MM.1S (cell line): ENCODE results near the gene TRPV4.
A peak's percentile ranks its signal among the peaks of the same experiment; 100 is the strongest.

Experiments used
- DNase-seq: peaks from one replicate; pipeline ENCODE4 v3.0.0-alpha.2; 2015
- H2AFZ ChIP-seq: fragments of 300-600 bp; sonication (generic); 2 replicates; pipeline ENCODE4 v1.6.0; 2016; ENCODE audit warnings: antibody characterized with exemption, low read length
- H3F3A ChIP-seq: fragments of 300-600 bp; sonication (generic); 2 replicates; pipeline ENCODE4 v1.6.1; 2016; ENCODE audit warnings: mild to moderate bottlenecking, antibody characterized with exemption, low read length, moderate library complexity, mixed read lengths; ENCODE audit not compliant: insufficient read depth
- H3K27ac ChIP-seq: fragments of 300-600 bp; sonication (generic); 2 replicates; pipeline ENCODE4 v1.5.1; 2016; ENCODE audit warnings: mild to moderate bottlenecking, low read length
- H3K27me3 ChIP-seq: fragments of 300-600 bp; sonication (generic); replicated peaks from 2 replicates; pipeline ENCODE4 v1.6.0; 2016; ENCODE audit warnings: low read length; ENCODE audit not compliant: insufficient read depth
- H3K36me3 ChIP-seq: fragments of 300-600 bp; sonication (generic); replicated peaks from 2 replicates; pipeline ENCODE4 v1.6.1; 2016; ENCODE audit warnings: mild to moderate bottlenecking, low read length, mixed read lengths; ENCODE audit not compliant: insufficient read depth
- H3K4me1 ChIP-seq: fragments of 300-600 bp; sonication (generic); 2 replicates; pipeline ENCODE4 v1.6.1; 2016; ENCODE audit warnings: low read length, mixed read lengths
- H3K4me2 ChIP-seq: fragments of 300-600 bp; sonication (generic); 2 replicates; pipeline ENCODE4 v1.6.0; 2016; ENCODE audit warnings: low read depth, low read length
- H3K4me3 ChIP-seq: fragments of 300-600 bp; sonication (generic); 2 replicates; pipeline ENCODE4 v1.5.1; 2016; ENCODE audit warnings: low read length, mixed read lengths
- H3K79me2 ChIP-seq: fragments of 300-600 bp; sonication (generic); 2 replicates; pipeline ENCODE4 v1.6.1; 2016; ENCODE audit warnings: mixed run types, low read length, mixed read lengths
- H3K9ac ChIP-seq: fragments of 300-600 bp; sonication (generic); 2 replicates; pipeline ENCODE4 v1.6.1; 2016; ENCODE audit warnings: low read length, mixed read lengths
- H3K9me2 ChIP-seq: fragments of 300-600 bp; sonication (generic); replicated peaks from 2 replicates; pipeline ENCODE4 v1.6.1; 2016; ENCODE audit warnings: mild to moderate bottlenecking, low read length, mixed read lengths; ENCODE audit not compliant: insufficient read depth
- H3K9me3 ChIP-seq: fragments of 300-600 bp; sonication (generic); replicated peaks from 2 replicates; pipeline ENCODE4 v1.6.1; 2016; ENCODE audit warnings: mild to moderate bottlenecking, low read length, mixed read lengths; ENCODE audit not compliant: insufficient read depth
- H4K20me1 ChIP-seq: fragments of 300-600 bp; sonication (generic); 2 replicates; pipeline ENCODE4 v1.6.1; 2016; ENCODE audit warnings: mild to moderate bottlenecking, low read length, moderate library complexity, mixed read lengths; ENCODE audit not compliant: insufficient read depth
- CTCF ChIP-seq: fragments of 300-600 bp; sonication (generic); IDR thresholded peaks from 2 replicates; pipeline ENCODE4 v1.5.1; 2016; ENCODE audit warnings: antibody characterized with exemption, low read length, mixed read lengths
- EZH2 ChIP-seq: fragments of 300-600 bp; sonication (generic); optimal IDR thresholded peaks from 2 replicates; pipeline ENCODE3; 2017; ENCODE audit warnings: low read depth, mild to moderate bottlenecking, antibody characterized with exemption, low read length, mixed read lengths
- EZH2phosphoT487 ChIP-seq: fragments of 300-600 bp; sonication (generic); IDR thresholded peaks from 2 replicates; pipeline ENCODE4 v1.6.1; 2018; ENCODE audit warnings: antibody characterized with exemption, low read length

TRPV4 gene

GRCh38 chr12:109779382-109779781 is 53.8 kb downstream of the TRPV4 start:
- no peaks in the 10 kb centered on the region for H3F3A ChIP-seq
- no peak for TF ChIP-seq CTCF
- no peak for TF ChIP-seq EZH2
- TF ChIP-seq EZH2phosphoT487, result no peak
- H3K9me2 ChIP-seq, result no peaks in the 10 kb centered on the region
- DNase-seq, result no peak
- no peaks in the 10 kb centered on the region for H3K79me2 ChIP-seq
- H3K4me2 ChIP-seq, result no peak overlapping the region
- H3K27ac ChIP-seq, result no peak overlapping the region
- H3K9me3 ChIP-seq, result no peaks in the 10 kb centered on the region
- no peaks in the 10 kb centered on the region for H3K4me1 ChIP-seq
- no peak overlapping the region for H2AFZ ChIP-seq
- no peaks in the 10 kb centered on the region for H4K20me1 ChIP-seq
- H3K36me3 ChIP-seq, result no peaks in the 10 kb centered on the region
- no peak overlapping the region for H3K9ac ChIP-seq
- no peaks in the 10 kb centered on the region for H3K27me3 ChIP-seq
- no peak overlapping the region for H3K4me3 ChIP-seq

- Histone ChIP-seq H3K27me3 (no peaks in the 10 kb centered on the region), H3K9ac (no peak overlapping the region), H3K4me2 (no peak overlapping the region), H3K4me1 (no peaks in the 10 kb centered on the region), H4K20me1 (no peaks in the 10 kb centered on the region), H3K9me3 (no peaks in the 10 kb centered on the region), H3K79me2 (no peaks in the 10 kb centered on the region), H3F3A (no peaks in the 10 kb centered on the region), H3K27ac (no peak overlapping the region), H2AFZ (no peak overlapping the region), H3K4me3 (no peak overlapping the region), H3K36me3 (no peaks in the 10 kb centered on the region), H3K9me2 (no peaks in the 10 kb centered on the region)
- DNase-seq, result no peak
- TF ChIP-seq EZH2, result no peak
- no peak for TF ChIP-seq EZH2phosphoT487
- no peak for TF ChIP-seq CTCF
Measured at GRCh38 chr12:109778684-109779083, 54.5 kb downstream of the TRPV4 start.

GRCh38 chr12:109777544-109777943 is 55.7 kb downstream of the TRPV4 start:
- Histone ChIP-seq H3K9me2 (no peaks in the 10 kb centered on the region), H3K4me2 (peak overlapping the region; percentile 52; the same call in 1 of the 2 replicates), H3K9ac (no peak overlapping the region), H4K20me1 (no peaks in the 10 kb centered on the region), H3K9me3 (no peaks in the 10 kb centered on the region), H3K79me2 (no peaks in the 10 kb centered on the region), H2AFZ (peak overlapping the region; percentile 56), H3K27me3 (no peaks in the 10 kb centered on the region), H3K27ac (no peak overlapping the region), H3F3A (no peaks in the 10 kb centered on the region), H3K4me3 (peak overlapping the region; percentile 33; the same call in 1 of the 2 replicates), H3K36me3 (no peaks in the 10 kb centered on the region), H3K4me1 (no peaks in the 10 kb centered on the region)
- no peak for TF ChIP-seq EZH2
- TF ChIP-seq EZH2phosphoT487, result no peak
- TF ChIP-seq CTCF, result no peak
- peak; percentile 68 for DNase-seq
